Nucleus accumbens (tissue), 56 donors: ENCODE results near the gene YPEL1.
"Not testable (repeated sequence)": the region's sequence is repeated elsewhere in the genome, so short reads cannot be mapped to it uniquely, and the experiment has no call there.

Experiments
- DNase-seq, 56 donors: peaks; one replicate each; lab custom pipeline; 2025; lab: John Stamatoyannopoulos, UW

YPEL1 gene

GRCh38 chr22:21754523-21754922, 18.9 kb upstream of the YPEL1 start:
- peak in 27 of 56 donors; percentile 15 to 62 (median 41) for DNase-seq

DNA sequence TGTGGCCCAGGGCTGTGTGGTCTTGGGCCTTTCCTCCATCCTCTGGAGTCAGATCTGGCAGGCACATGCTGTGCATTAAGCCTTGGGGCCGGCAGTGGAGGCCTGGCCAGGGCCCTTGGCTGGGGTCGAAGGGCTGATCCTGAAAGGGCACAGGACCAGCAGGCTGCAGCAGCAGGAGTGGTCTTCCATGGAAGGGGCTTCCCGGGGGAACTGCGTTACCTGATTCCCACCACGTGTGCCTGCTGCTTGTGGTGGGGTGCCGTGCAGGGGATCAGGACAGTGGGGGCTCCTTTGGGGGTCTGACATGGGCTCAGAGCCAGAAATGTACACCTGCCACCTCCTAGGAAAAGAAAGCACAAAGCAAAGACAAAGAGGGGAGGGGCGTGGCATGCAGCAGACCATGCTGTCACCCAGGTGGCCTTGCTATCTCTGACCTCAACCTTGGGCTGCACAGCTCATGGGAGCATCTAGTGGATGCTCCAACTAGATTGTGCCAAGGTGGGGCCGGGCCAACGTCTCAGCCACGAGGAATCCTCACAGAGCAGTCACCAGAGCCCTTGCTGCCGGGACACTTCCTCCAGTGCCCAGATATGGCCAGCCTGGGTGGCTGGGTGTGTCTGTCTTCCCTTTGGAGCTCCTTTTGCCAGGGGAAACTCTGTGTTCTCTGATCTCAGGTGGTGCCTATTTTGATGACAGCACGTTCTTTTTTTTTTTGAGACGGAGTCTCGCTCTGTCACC, 17.9 kb upstream of the YPEL1 start:
- DNase-seq: peak in 5 of 56 donors; percentile 17 to 35 (median 23)

DNA sequence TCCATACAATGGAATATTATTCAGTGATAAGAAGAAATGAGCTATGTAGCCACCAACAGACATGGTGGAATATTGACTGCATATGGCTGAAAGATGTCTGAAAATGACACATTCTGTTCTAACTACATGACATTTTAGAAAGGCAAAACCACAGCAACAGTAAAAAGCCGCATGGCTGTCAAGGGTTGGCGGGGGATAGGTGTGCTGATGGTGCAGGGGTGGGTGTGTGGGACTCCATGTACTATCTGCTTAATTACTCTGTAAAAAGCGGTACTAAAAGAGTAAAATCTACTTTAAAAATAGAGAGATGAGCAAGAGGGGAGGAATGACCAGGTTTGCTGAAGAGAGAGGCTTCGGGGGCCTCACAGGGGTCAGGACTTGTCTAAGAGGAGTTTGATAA, 16.7 kb upstream of the YPEL1 start:
- peak in 25 of 56 donors; percentile 10 to 74 (median 31) for DNase-seq

DNA sequence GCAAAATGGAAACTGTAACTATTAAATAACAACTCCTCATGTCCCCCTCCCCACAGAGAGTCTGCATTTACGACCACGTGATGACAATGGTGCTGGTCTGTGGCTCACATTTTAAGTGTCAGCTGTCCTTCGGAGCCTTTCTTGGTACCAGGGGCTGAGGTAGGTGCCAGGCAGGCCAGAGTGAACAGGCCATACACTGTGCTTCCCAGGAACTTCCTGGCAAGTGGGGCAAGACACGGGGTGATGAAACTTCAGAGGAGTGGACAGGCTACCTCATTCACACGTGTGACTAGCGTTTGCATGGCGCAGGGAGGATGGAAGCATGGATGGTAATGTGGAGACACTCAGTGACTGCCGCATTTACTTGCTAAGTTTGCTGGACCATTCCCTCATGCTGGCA, 10.4 kb upstream of the YPEL1 start:
- no peak for DNase-seq

- DNase-seq: not testable (repeated sequence)
Measured at GRCh38 chr22:21744917-21745316, 9.3 kb upstream of the YPEL1 start.

GRCh38 chr22:21741790-21742189, 6.2 kb upstream of the YPEL1 start:
- DNase-seq: no peak

DNA sequence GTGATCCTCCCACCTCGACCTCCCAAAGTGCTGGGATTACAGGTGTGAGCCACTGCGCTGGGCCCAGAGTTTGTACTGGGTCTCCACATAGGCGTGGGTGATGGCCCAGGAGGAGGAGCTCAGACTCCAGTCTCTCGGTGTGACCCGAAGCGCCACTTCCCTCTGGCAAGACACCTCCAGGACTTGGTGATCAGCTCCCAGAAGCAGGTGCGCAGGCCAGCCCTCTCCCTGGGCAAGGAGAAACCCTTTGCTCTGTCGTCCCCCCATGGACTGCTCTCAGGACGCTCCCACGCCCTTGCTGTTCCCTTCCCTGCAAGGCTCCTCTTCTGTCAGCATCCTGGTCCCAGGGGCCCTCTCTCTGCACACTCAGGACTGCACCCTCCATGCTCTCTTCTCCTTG, 5.5 kb upstream of the YPEL1 start:
- no peak for DNase-seq

- no peak for DNase-seq
Measured at GRCh38 chr22:21739828-21740377, 4.3 kb upstream of the YPEL1 start.

- DNase-seq: no peak
Measured at GRCh38 chr22:21738966-21739365, 3.4 kb upstream of the YPEL1 start.

GRCh38 chr22:21738081-21738480, 2.5 kb upstream of the YPEL1 start:
- no peak for DNase-seq

- DNase-seq: no peak
Measured at GRCh38 chr22:21736948-21737347, 1.4 kb upstream of the YPEL1 start.

DNA sequence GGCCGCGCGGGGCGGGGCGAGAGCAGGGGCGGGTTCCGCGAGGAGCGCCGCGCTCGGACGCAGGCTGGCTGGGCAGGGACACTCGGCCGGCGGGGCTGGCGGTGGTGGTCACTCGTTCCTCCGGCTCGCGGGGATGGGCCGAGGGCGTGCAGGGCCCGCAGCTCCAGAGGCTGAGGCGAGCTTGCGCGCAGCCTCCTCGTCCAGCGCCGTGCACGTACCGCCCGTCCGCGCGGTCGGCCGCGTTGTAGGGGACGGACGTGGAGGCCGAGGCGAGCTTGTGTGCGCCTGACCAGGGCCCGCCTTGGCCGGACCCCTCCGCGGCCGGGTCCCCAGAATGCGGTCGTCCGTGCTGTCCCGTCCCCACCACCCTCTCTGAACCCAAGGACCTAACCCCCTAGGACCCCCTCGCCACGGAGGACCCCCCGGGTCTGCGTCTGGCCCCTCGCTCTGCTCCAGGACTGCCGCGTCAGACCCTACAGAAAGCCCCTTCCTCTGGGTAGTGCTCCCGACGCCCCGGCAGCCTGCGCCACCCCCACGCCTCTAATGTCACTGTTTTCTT, 569 bp upstream of the YPEL1 start:
- no peak for DNase-seq

GRCh38 chr22:21734540-21735199, 924 bp downstream of the YPEL1 start:
- DNase-seq: peak in 3 of 56 donors; percentile 9 to 52 (median 28)

GRCh38 chr22:21731503-21731902, 4.1 kb downstream of the YPEL1 start:
- DNase-seq: no peak

DNA sequence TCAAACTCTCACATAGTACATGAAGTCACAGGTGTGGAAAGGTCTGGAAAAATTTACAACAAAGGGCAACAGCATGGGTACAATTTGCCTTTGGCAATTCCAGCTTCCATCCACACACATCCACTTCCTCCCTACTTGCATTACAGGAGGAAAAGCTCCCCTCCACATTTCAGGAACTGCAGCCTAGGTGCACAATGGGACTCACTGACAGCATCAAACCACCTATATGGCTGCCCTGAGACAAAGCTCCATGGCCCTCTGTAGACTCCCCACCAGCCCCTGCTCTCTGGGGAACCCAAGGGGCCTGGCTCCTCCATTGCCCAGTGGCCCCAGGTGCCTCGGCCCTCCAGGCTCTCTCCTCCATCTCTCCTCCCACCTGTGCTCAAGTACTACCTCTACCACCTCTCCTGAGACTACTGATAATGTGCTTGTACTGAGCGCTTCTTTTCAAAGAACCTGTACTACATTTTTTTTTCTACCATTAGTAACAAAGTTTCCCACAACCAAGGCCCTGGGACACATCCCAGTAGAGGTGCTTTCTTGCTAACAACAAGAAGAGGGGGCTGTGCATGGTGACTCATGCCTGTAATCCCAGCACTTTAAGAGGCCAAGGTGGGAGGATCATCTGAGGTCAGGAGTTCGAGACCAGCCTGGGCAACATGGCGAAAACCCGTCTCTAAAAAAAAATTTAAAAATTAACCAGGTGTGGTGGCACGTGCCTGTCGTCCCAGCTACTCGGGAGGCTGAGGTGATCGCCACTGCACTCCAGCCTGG, 4.9 kb downstream of the YPEL1 start:
- peak in 1 of 56 donors; percentile 20 for DNase-seq

- not testable (repeated sequence) for DNase-seq
Measured at GRCh38 chr22:21729184-21729583, 6.4 kb downstream of the YPEL1 start.

- no peak for DNase-seq
Measured at GRCh38 chr22:21728270-21728669, 7.3 kb downstream of the YPEL1 start.

DNA sequence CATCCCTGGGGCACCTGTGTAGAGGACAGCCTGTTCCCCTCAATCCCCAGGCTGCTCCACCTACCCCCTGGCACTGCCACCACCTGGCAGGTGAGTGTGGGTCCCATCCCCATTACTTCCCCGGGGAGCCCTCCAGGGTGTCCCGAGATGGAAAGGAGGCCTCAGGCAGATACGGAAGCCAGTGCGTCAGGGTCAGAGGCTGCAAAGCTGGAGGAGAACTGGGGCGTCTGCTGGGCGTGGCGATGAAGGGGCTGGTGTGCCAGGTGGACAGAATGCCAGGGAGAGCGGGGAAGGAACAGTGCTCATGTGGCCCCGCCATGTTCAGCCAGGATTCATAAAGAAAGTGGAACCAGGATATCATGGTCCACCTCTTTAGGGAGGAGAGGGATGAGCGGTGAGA, 7.8 kb downstream of the YPEL1 start:
- DNase-seq: no peak

- no peak for DNase-seq
Measured at GRCh38 chr22:21727159-21727558, 8.4 kb downstream of the YPEL1 start.

- peak in 2 of 56 donors; percentile 6 to 11 for DNase-seq
Measured at GRCh38 chr22:21726650-21727049, 8.9 kb downstream of the YPEL1 start.
